Thymus (tissue), 11 donors: ENCODE results near the gene CIB1. TPM values are rescaled to one million over a fixed set of nuclear protein-coding genes. Genes with fewer than 3 reads are reported as not detected.

Source experiments
- DNase-seq, 9 donors: peaks; one replicate each; pipeline ENCODE4 v3.0.0-alpha.2; 2013; ENCODE audit warnings: low spot score in 9 of 9, low read depth in 6 of 9, missing footprints in 1 of 9
- H3K27ac ChIP-seq, 2 donors: one replicate each; pipeline ENCODE4 v1.5.1; 2013; ENCODE audit warnings: control low read depth in 1 of 2, low read depth in 1 of 2, low read length in 1 of 2, mild to moderate bottlenecking in 1 of 2, moderate library complexity in 1 of 2
- H3K27me3 ChIP-seq, 2 donors: one replicate each; pipeline ENCODE4 v1.5.1; 2013; ENCODE audit warnings: low read length in 1 of 2; ENCODE audit not compliant: control insufficient read depth in 2 of 2, insufficient read depth in 1 of 2
- H3K36me3 ChIP-seq, 2 donors: one replicate each; pipeline ENCODE4 v1.5.1; 2013; ENCODE audit warnings: low read length in 1 of 2, mild to moderate bottlenecking in 1 of 2, moderate library complexity in 1 of 2; ENCODE audit not compliant: control insufficient read depth in 2 of 2, insufficient read depth in 2 of 2
- H3K4me1 ChIP-seq, 2 donors: one replicate each; pipeline ENCODE4 v1.5.1; 2013; ENCODE audit warnings: low read length in 2 of 2; ENCODE audit not compliant: control insufficient read depth in 2 of 2, insufficient read depth in 2 of 2
- H3K4me3 ChIP-seq, 2 donors: one replicate each; pipeline ENCODE4 v1.5.1; 2013; ENCODE audit warnings: low read length in 2 of 2, control low read depth in 1 of 2, mild to moderate bottlenecking in 1 of 2
- H3K9me3 ChIP-seq, 2 donors: one replicate each; pipeline ENCODE4 v1.5.1; 2013; ENCODE audit warnings: low read length in 1 of 2, mild to moderate bottlenecking in 1 of 2; ENCODE audit not compliant: control insufficient read depth in 2 of 2, insufficient read depth in 1 of 2
- WGBS: extraction: QIAGEN DNeasy Blood & Tissue Kit; methylation state at CpG from one replicate; pipeline ENCODE4 v1.1.7; 2013; 5-methylcytosine and 5-hydroxymethylcytosine counted together
- polyA plus RNA-seq: library from polyadenylated mRNA; stranded (reverse); fragments of 200-250 nt; gene quantifications from one replicate; pipeline ENCODE4 v1.2.3, GENCODE V29; 2013
- total RNA-seq: library from RNA; stranded (reverse); fragments of 120-200 nt; gene quantifications from one replicate; pipeline ENCODE4 v1.2.4, GENCODE V29; 2013
- donor health status: healthy.

CIB1 gene
- total and polyA plus RNA-seq, 2 donors, result 43.7 to 169 TPM

DNA sequence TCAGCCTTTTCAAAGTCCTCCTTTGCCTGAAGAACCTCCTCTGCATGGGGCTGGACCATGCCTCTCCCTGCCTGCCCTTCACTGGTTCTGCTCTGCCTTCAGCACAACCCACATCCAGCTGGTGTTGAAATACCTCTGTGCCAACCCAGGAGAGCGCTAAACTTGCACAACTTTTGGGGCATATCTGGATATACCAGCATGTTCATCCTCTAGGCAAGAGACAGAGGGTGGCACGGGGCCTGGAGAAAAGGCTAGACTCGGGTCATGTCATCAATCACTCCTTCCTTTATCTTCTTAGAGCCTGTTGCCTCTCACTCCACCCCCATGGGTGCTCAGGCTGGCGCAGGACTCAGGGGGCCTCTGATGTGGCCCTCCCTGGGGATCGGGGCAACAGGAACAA, 27.9 kb downstream of the CIB1 start:
- DNase-seq, result no peak
- no peak overlapping the region for H3K4me3 ChIP-seq
- H3K27ac ChIP-seq, result no peak overlapping the region
- H3K9me3 ChIP-seq, result no peaks in the 10 kb centered on the region
- peaks cover 9 to 17% of the 10 kb centered on the region in 2 donors for H3K4me1 ChIP-seq
- H3K27me3 ChIP-seq, result peaks cover 0 to 9% of the 10 kb centered on the region in 2 donors
- WGBS, result 96% methylated on average over 5 of the region's 5 CpGs
- H3K36me3 ChIP-seq, result peaks cover 30 to 34% of the 10 kb centered on the region in 2 donors

DNA sequence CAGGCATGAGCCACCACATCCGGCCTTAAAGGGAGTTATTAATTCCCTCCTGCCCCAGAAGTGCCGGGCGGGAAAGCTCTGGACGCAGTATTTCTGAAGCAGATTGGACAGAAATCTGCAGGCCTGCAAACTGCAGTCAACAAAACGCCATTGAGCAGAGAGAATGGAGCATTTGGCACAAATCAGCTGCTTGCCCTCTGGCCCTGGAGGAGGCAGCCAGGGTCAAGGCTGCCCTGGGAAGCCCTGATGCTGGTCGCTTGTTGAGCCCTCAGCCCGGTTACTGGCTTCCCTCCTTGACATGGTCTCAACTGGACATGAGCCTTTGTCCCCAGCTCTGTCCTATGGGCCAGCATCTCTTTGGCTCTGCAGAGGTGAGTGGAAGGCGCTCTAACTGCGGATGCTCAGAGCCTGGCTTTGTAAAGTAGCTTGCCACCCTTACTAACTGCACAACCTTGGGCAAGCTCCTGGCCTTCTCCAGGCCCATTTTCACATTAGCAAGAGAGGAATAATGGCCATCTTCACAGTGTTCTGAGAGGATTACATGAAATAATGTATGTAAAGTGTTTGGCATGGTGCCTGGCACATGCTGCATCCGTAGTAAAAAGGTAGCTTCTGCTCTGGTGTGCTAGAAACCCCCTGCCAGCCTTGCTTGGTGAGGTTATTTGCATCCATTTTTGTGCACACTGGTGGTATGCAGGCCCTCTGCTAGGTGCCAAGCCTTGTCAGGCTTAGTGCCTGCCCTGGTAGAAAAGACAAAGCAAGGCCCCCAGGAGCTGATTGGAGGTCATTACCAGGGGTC, 28.5 kb downstream of the CIB1 start:
- H3K4me1 ChIP-seq, result peaks cover 15 to 24% of the 10 kb centered on the region in 2 donors
- H3K27ac ChIP-seq, result no peak overlapping the region
- 96% methylated on average over 10 of the region's 10 CpGs for WGBS
- H3K9me3 ChIP-seq, result no peaks in the 10 kb centered on the region
- H3K4me3 ChIP-seq, result no peak overlapping the region
- peaks cover 0 to 9% of the 10 kb centered on the region in 2 donors for H3K27me3 ChIP-seq
- peaks cover 30 to 32% of the 10 kb centered on the region in 2 donors for H3K36me3 ChIP-seq
- DNase-seq, result no peak

DNA sequence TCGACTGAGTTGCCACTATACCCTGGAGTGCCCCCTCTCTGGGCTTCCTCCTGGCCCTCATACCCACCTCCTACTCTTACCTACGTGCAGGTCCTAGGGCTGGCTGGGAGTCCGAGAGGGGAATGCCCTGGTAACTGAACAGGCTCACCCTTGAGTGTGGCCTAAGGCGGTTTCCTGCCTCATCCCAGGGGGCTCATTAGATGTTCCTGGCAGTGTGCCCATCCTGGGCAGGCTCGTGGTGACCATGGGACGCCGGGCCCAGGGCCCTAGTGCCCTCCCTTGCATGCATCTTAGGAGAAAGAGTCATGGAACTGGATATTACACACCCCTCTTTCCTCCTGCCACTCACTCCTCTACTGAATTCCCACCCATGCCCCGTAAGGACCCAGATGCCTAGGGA, 29.8 kb downstream of the CIB1 start:
- no peak overlapping the region for H3K27ac ChIP-seq
- peaks cover 24 to 26% of the 10 kb centered on the region in 2 donors for H3K36me3 ChIP-seq
- WGBS, result 94% methylated on average over 8 of the region's 8 CpGs
- H3K9me3 ChIP-seq, result no peaks in the 10 kb centered on the region
- H3K4me1 ChIP-seq, result peaks cover 15 to 26% of the 10 kb centered on the region in 2 donors
- DNase-seq, result no peak
- H3K27me3 ChIP-seq, result peaks cover 0 to 9% of the 10 kb centered on the region in 2 donors
- H3K4me3 ChIP-seq, result no peak overlapping the region

DNA sequence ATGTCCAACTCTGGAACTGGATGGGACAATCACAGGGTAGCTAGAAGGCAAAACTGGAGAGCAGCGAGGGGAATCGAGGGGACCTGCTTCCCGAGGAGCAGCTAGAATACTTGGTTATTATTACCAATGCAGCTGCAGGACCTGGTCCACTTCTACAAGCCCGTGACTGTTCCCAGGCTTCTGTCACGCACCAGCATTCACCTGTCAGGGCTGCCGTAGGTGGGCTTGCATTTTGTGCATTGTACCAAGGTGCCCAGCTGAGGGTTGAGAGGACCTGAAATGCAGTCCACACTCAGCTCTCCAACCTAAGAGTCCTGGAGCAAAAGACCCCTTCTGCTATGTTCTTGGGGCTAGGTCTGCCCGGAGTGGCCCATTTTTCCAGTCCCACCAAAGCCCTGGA, 30.3 kb downstream of the CIB1 start:
- Histone ChIP-seq H3K4me3 (no peak overlapping the region), H3K27me3 (peaks cover 0 to 9% of the 10 kb centered on the region in 2 donors), H3K4me1 (peaks cover 15 to 26% of the 10 kb centered on the region in 2 donors), H3K9me3 (no peaks in the 10 kb centered on the region), H3K36me3 (peaks cover 24 to 26% of the 10 kb centered on the region in 2 donors), H3K27ac (no peak overlapping the region)
- 98% methylated on average over 7 of the region's 7 CpGs for WGBS
- DNase-seq, result no peak

GRCh38 chr15:90202929-90203328, 30.8 kb downstream of the CIB1 start:
- no peak overlapping the region for H3K27ac ChIP-seq
- 96% methylated on average over 4 of the region's 4 CpGs for WGBS
- no peak overlapping the region for H3K4me3 ChIP-seq
- H3K36me3 ChIP-seq, result peaks cover 24 to 26% of the 10 kb centered on the region in 2 donors
- no peak for DNase-seq
- H3K9me3 ChIP-seq, result no peaks in the 10 kb centered on the region
- H3K4me1 ChIP-seq, result peaks cover 15 to 26% of the 10 kb centered on the region in 2 donors
- peaks cover 0 to 9% of the 10 kb centered on the region in 2 donors for H3K27me3 ChIP-seq

- Histone ChIP-seq H3K27me3 (peaks cover 0 to 9% of the 10 kb centered on the region in 2 donors), H3K36me3 (peaks cover 16 to 18% of the 10 kb centered on the region in 2 donors), H3K27ac (no peak overlapping the region), H3K9me3 (no peaks in the 10 kb centered on the region), H3K4me3 (peak overlapping the region; percentile 70 to 91), H3K4me1 (peaks cover 15 to 26% of the 10 kb centered on the region in 2 donors)
- 28% methylated on average over 25 of the region's 25 CpGs for WGBS
- DNase-seq, result no peak
Observed at GRCh38 chr15:90201944-90202375, 31.8 kb downstream of the CIB1 start.

GRCh38 chr15:90201130-90201943, 32.4 kb downstream of the CIB1 start, which contains the start of gene SEMA4B:
TSS of gene SEMA4B (plus strand) at chr15:90201330. CDS start at chr15:90201579, 249 bp downstream.
- peak in 7 of 9 donors; percentile 48 to 88 (median 74) for DNase-seq
- Histone ChIP-seq H3K36me3 (peaks cover 10 to 16% of the 10 kb centered on the region in 2 donors), H3K4me1 (peaks cover 15 to 26% of the 10 kb centered on the region in 2 donors), H3K4me3 (peak within 1 kb of the TSS; percentile 70 to 91), H3K27me3 (peaks cover 0 to 9% of the 10 kb centered on the region in 2 donors), H3K27ac (peak within 1 kb of the TSS in 1 of 2 donors; percentile 48), H3K9me3 (no peaks in the 10 kb centered on the region)
- under 1% methylated on average over 87 of the region's 88 CpGs for WGBS

- WGBS, result 15% methylated on average over 24 of the region's 24 CpGs
- H3K27ac ChIP-seq, result peak overlapping the region in 1 of 2 donors; percentile 48
- no peaks in the 10 kb centered on the region for H3K9me3 ChIP-seq
- peak overlapping the region; percentile 56 to 91 for H3K4me3 ChIP-seq
- peaks cover 15 to 26% of the 10 kb centered on the region in 2 donors for H3K4me1 ChIP-seq
- no peak for DNase-seq
- H3K36me3 ChIP-seq, result peaks cover 5 to 9% of the 10 kb centered on the region in 2 donors
- peaks cover 0 to 9% of the 10 kb centered on the region in 2 donors for H3K27me3 ChIP-seq
Observed at GRCh38 chr15:90200534-90201129, 33.1 kb downstream of the CIB1 start.
